Central memory CD4-positive, alpha-beta T cell (primary cell): ENCODE measurements around the gene YJEFN3.

Experiments used
- DNase-seq: peaks from one replicate; pipeline ENCODE4 v3.0.0; 2022

YJEFN3 gene

DNA sequence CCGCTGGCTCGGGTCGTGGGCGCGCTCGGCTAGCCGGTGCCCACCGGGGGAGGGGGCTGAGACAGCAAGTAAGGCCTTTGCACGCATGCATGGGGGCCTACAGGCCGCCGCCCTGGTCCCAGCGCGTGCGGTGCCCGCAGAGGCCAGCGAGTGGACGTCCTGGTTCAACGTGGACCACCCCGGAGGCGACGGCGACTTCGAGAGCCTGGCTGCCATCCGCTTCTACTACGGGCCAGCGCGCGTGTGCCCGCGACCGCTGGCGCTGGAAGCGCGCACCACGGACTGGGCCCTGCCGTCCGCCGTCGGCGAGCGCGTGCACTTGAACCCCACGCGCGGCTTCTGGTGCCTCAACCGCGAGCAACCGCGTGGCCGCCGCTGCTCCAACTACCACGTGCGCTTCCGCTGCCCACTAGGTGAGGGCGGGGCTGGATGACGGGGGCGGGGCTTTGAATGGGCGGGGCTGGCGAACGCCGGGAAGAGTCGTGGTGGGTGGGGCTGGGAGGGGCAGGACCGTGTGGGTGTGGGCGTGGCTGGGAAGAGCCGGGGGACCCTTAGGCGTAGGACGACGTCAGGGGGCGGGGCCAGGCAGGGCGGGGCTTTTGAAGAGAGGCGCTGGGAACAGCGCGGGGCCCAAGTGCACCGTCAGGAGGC lies 11.5 kb downstream of the YJEFN3 start:
- peak; percentile 46 for DNase-seq

DNA sequence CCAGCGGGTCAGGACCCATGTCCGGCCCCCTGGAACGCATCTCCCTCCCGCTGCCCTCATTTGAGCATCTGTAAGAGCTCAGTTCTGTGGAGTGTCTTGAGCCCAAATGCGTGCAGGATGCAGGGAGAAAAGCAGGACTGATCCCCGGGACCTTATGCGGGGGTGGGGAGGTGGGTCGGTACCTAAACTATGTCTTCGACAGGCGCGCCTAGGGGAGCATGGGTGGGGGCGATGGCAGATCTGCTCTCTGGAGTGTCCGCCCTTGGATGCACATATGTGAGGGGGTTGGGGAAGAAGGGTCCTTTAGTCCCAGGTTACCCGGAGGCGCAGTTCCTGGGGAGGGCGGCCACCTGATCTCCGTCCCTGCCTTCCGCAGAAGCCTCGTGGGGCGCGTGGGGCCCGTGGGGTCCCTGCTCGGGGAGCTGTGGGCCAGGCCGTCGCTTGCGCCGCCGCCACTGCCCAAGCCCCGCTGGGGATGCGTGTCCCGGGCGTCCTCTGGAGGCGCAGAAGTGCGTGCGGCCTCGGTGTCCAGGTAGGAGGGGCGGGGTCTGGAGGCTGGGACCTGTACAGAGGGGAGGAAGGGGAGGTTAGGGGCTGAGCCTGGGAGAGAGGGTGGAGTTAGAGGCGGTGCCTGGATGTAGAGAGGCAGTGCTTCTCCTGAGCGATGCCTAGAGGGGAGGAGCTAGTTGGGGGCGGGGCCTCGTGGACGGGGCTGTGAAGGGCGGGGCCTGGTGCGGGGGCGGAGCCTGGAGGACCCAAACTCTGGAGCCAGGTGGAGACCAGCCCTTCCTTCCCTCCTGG lies 12.2 kb downstream of the YJEFN3 start:
- peak; percentile 60 for DNase-seq

DNA sequence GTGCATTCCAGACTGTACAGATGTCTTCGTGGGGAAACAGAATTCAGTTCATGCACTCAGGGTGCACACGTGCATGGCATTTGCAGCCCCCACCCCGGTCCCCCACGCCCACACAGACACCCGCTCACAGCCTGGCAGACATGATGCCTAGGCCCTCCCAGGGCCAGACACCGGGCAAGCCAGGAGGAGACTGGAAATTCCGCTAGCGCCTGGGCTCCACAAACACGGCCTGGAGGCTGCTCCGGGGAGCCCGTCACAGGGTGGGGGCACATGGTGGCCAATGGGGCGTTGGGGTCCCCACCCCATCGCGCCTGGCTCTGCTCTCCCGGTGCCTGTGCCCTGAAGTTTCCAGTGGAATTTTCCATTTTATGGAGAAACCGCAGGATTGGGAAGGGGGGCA lies 12.9 kb downstream of the YJEFN3 start:
- DNase-seq, result no peak

DNA sequence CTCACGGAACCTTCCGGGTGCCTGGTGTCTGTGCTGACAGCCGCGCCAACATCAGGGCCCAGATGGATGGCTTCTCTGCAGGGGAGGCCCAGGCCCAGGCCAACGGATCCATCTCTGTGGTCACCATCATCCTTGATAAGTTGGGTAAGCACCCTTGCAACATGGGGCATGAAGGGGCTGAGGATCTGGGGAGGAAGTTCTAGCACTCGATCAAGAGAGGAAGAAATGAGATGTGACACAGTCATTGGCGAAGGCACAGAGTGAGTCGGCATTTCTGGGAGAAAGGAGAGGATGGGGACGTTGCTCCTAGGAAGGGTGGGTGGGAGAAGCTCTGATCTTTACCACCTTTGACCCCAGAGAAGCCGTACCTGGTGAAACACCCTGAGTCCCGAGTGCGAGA lies 13.8 kb downstream of the YJEFN3 start:
- no peak for DNase-seq

DNA sequence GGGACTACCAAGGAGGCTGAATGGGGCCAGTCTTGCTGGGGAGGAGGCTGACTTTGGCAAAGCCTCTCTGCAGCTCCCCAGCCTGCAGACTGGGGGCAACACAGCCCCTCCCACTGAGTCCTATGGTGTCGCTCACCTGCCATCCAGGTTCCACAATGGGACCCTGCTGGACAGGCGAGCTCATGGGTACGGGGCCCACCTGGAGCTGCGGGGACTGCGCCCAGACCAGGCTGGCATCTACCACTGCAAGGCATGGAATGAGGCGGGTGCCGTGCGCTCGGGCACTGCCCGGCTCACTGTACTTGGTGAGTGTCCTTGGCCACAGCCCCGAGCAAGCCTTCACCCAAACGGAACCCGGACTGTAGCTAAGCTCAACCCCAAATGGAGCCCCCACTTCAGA lies 14.4 kb downstream of the YJEFN3 start:
- no peak for DNase-seq

DNA sequence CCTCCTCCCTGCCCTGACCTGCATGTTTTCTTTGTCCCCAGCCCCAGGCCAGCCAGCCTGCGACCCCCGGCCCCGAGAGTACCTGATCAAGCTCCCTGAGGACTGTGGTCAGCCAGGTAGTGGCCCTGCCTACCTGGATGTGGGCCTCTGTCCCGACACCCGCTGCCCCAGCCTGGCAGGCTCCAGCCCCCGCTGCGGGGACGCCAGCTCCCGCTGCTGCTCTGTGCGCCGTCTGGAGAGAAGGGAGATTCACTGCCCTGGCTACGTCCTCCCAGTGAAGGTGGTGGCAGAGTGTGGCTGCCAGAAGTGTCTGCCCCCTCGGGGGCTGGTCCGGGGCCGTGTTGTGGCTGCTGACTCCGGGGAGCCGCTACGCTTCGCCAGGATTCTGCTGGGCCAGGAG lies 14.9 kb downstream of the YJEFN3 start:
- no peak for DNase-seq

DNA sequence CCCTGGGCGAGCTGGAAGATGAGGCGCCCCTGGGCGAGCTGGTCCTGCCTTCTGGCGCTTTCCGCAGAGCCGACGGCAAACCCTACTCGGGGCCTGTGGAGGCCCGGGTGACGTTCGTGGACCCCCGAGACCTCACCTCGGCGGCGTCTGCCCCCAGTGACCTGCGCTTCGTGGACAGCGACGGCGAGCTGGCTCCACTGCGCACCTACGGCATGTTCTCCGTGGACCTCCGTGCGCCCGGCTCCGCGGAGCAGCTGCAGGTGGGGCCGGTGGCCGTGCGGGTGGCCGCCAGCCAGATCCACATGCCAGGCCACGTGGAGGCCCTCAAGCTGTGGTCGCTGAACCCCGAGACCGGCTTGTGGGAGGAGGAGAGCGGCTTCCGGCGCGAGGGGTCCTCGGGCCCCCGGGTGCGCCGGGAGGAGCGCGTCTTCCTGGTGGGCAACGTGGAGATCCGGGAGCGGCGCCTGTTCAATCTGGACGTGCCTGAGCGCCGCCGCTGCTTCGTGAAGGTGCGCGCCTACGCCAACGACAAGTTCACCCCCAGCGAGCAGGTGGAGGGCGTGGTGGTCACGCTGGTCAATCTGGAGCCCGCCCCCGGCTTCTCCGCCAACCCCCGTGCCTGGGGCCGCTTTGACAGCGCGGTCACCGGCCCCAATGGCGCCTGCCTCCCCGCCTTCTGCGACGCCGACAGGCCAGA lies 15.7 kb downstream of the YJEFN3 start:
- DNase-seq, result no peak

DNA sequence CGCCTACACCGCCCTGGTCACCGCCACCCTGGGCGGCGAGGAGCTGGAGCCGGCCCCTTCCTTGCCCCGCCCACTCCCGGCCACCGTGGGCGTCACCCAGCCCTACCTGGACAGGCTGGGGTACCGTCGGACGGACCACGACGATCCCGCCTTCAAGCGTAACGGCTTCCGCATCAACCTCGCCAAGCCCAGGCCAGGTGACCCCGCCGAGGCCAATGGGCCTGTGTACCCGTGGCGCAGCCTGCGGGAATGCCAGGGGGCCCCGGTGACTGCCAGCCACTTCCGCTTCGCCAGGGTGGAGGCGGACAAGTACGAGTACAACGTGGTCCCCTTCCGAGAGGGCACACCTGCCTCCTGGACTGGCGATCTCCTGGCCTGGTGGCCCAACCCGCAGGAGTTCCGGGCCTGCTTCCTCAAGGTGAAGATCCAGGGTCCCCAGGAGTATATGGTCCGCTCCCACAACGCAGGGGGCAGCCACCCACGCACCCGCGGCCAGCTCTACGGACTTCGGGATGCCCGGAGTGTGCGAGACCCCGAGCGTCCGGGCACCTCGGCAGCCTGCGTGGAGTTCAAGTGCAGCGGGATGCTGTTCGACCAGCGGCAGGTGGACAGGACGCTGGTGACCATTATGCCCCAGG lies 16.4 kb downstream of the YJEFN3 start:
- DNase-seq, result no peak

DNA sequence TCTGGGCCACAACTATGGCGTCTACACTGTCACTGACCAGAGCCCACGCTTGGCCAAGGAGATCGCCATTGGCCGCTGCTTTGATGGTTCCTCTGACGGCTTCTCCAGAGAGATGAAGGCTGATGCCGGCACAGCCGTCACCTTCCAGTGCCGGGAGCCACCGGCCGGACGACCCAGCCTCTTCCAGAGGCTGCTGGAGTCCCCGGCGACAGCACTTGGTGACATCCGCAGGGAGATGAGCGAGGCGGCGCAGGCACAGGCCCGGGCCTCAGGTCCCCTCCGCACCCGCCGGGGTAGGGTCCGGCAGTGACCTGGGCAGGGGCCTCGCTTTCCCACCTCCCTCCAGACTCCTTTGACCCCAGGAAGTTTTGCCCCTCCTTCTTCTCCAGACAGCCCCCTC lies 17.0 kb downstream of the YJEFN3 start:
- no peak for DNase-seq

DNA sequence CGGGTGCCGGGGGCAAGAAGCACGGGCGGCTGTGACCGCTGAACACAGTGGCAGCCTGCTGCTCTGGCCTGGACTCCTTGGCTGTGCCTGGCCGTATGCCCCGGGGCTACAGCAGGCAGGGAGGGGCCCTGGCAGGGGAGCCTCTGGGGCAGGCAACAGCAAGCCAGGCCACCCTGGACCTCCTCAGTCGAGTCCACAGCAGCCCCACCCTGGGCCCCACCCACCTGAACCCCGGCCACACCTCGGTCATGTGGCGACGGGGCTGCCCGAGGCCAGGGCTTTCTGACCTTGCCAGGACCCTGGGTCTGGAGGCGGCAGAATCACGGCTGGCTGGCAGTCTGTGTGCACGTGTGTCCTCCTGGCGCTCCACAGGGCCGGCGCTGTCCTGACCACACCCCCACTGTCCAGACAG lies 18.0 kb downstream of the YJEFN3 start:
- DNase-seq, result no peak

DNA sequence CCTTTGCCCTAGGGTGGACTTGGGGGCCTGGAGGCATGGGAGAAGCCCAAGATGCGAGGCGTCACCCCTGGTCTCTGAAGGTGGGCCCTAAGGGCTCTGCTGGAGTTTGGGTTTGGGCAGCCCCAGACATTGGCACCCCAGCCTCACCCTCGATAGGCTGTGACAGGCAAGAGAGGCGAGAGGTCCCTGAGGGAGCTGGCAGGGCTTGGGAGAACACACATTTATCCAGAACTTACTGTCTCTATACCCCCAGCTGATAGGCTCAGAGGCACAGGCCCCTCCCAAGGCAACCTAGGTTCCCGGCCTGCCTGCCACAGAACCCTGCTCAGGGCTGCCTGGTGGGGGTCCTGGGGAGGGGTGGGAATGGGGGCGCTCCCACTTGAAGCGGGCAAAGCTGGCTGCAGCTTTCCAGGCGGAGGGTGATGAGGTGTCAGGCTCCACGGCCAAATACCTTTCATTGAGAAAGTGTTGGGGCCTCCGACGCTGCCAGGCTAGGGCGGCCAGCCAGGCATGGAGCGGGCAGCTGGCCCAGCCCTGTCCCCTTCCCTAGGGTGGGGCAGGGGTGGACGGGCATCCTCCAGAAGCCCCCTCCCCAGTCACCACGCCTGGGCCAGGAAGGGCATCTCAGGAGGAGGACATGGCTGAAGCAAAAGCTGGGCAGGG lies 19.1 kb downstream of the YJEFN3 start:
- no peak for DNase-seq

DNA sequence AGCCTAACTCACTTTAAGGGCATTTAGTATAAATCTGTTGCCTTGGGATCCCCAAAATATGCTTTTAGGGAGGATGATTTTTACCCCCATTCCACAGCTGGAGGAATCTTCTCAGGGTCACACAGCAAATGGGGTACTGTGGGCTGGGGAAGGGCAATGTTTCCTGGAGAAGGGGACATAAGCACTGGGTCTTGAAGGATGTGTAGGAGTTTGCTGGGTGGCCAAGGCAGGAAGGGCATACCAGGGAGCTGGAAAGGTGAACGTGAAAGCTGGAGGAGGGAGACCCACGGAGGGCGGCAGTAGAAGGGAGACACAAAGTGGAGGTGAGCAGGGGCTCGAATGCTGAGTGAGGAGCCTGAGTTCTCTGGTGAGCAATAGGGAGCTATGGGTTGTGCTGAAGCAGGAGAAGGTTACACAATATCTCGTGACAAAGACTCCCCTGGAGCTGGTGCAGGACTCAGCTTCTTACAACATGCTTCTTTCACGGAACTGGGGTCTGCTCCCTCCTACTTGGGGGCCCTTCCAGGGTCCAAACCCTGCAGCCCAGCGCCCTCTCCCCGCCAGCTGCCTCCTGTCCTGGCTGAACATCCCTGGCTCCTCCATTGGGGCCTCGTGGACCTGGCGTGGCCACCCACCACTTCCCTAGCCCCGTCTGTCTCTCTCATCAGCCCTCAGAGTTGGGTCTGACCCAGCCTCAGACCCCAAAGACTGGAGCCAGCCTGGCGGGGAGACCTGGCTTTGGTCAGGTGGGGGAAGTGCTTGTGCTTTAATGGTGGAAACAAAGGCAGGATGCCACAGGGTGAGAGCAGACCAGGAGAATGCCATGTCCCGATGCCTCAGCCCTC lies 20.4 kb downstream of the YJEFN3 start:
- no peak for DNase-seq

DNA sequence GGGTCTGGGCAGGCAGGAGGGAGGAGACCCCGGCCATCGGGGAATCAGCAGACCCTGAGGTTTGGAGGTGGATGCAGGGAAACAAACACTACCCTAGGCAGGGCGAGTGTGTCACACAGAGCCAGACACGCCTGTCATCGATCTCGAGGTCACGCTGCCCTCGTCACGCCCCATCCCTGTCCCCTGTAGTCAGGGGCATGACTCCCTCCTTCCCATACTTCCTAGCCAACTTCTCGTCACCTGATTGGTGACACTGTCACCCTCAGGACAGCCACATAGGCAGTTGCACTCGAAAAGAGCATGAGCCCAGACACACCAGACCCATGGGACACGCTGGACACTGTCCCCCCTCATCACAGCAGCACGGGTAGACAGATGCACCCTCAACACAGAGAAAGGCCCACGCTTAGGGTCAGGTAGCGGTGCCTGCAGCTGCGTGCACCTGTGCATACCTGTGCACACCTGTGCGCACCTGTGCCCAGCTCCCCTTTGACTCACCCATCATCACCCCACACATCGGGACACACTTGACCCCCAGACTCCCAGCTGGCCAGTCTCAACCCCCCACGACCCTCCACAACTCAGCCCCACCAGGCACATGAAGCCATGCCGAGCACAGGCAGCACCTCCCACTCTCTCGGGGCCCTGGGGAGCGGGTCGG lies 21.2 kb downstream of the YJEFN3 start:
- DNase-seq, result no peak

DNA sequence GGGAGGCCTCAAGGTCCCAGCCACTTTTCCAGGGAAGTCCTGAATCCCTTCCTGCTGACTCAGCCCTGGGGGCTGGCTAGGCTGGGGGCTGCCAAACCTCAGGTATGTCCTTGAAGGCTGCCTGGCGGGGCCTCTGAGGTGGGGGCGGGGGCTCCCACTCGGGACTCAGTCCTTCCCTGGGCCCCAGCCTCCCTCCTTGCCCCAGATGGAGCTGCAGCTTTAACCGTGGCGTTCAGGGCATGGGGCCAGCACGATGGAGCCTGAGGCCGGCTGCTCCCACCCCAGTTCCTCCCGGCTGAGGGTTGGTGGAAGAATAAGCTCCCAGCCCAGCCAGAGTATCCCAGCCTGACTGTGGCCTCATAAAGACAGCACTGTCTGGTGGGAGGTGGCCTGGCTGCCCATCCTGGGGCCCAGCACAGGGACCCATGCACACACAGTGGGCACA lies 21.8 kb downstream of the YJEFN3 start:
- DNase-seq, result no peak

DNA sequence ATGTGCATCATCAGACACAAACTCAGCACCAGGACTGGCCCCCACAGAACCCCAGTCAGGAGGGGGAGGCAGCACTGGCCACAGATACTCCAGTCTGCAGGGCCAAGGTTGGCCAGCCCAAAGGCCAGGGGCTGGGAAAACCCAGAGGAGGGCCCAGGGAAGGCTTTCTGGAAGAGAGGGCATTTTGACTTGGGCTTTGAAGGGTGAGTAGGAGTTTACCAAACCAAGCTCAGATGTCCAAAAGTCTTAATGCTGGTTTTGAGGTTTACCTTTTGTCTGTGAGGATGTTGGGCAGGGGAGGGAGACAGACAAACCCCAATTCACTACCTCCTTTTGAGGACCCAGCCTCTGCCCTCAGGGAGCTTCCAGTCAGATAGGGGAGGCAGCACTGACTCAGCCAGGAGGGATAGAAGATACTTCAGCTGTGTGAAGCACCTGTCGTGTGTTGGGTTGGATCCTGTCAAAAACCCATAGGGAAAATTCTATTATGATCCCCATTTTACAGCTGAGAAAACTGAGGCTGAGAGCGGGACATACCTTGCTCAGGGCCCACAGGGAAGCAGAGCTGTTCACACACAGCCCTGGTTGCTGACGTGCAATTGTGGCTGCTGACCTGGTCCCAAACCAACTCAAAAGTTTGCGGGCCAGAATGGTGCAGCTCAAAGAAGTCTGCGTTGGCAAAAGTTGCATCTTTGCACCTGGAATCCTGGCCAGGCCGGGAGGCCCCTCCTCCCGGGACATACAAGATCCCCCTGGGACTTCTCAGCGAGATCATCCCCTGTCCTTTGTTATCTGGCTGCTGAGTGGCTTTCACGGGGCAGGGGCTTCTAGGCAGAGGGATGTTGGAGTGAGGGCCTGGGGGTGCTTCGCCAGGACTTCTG lies 22.5 kb downstream of the YJEFN3 start:
- DNase-seq, result no peak

DNA sequence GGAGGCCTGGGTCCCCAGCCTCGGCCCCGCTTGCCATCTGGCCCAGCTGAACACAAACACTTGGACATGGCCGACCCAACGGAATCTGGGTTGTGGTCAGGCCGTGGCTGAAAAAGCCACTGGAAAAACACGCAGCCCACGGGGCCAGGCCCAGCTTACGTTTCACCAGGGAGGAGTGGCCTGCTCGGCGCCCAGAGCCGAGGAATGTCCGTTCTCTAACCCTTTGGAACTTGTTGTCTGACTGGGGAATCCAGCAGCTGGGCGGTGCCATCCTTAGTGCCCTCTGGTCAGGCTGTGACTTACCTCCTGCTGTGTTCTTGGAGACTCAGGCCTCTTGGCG lies 23.1 kb downstream of the YJEFN3 start:
- DNase-seq, result no peak

DNA sequence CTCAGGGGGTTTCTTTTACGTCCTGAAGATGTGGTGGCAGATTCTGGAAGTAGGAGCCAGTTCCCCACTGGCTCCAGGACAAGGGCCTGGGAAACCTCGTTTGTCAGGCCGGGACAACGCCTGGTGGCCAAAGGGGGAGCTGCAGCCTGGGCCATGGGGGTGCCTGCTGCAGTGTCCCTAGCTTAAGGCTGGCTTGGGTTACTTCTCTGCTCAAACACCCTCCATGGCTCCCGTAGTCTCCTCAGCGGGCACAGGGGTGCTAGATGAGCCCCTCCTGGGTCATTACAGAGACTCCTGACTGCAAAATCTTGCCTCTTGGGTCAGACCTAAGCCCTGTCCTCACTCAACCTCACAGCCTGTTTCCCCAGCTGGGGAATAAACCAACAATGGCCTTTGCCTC lies 24.1 kb downstream of the YJEFN3 start:
- no peak for DNase-seq

DNA sequence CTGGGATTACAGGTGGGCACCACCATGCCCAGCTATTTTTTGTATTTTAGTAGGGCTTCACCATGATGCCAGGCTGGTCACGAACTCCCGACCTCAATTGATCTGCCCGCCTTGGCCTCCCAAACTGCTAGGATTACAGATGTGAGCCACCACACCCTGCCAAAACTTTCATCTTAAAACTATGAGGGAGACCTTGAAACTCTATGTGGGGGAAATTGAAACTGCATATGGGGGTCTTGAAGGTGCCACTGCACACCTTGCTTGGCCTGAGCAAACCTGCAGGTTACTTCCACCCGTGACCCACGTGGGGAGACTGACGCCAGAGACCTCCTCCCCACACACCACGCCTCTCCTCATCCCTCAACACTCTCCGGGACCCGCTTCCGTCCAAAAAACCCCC lies 25.0 kb downstream of the YJEFN3 start:
- no peak for DNase-seq

DNA sequence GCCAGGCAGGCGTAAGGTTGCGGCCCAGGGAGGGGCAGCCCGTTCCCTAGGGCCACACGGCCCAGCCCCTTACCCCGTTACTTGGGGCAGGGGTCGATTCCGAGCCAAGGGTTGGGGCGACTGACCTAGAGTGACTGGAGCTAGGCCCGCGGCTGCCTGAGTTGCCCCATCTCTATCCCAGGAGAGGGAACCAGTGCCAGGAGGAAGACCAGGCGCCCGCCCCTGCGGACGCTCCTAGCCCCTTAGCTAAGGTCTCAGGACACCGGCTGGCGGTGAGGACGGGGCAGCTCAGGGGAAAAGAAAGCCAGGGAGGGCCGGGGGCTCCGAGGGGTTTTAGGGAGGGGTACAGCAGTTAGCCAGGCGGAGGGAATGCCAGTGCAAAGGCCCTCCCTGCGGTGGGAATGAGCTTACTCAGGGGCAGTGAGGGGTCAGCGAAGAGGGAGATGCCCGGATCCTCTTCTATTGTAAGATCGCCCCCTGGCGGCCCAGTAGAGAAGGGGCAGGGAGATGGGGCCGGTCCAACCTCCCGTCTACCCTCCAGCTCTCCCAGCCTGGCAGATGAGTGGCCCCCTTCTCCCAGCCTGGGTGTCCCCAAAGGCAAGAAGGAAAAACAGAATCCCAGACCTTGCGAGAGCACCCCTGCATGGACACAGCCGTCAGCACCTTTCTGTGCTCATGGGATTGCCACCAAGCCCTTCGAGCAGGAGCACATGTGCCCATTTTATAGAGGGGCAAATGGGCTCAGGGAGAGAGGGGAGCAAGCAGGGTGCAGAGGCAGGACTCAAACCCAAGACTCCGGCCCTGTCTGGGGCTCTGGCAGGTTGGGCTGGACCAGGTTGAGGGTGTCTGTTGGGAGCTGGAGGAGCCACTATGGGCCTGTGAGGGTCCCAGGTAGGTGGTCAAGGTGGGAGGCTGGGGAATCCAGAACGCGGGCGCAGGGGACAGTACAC lies 25.6 kb downstream of the YJEFN3 start:
- peak; percentile 32 for DNase-seq
